ENCODE data around the gene NDFIP2. TPM values are rescaled to one million over a fixed set of nuclear protein-coding genes. Genes with fewer than 3 reads are reported as not detected.

The NDFIP2 gene
- total RNA-seq, 3 donors from 2014 or later (not counting 1 experiment from before 2014, with no cell fraction given): 2.6 to 9.6 (median 3.6) TPM

DNA sequence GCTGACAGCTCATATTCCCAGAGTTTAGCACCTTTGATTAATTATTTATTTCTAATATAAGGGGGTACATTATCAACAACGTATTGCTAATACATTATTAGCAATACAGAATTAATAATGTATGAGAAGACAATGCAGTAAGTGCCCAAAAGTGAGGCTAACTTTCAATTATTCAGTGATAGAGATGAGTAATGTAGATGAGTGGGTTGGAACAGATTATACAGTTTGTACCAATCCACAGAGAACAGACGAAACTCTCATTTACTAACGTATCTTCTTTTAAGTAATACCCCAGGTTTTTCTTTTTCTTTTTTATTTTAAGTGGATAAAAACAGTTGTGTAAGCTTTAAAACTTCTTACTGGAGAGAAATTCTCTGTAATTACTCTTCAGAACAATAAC is 38.2 kb upstream of the NDFIP2 start:
- Histone ChIP-seq H3K27me3 (ENCODE audit: control insufficient read depth, insufficient read depth, low read length) (no peaks in the 10 kb centered on the region), H3K27ac (ENCODE audit: low read length) (no peak overlapping the region), H3K4me3 (ENCODE audit: low read length) (no peak overlapping the region), H3K4me1 (ENCODE audit: control insufficient read depth, insufficient read depth, low read length) (peaks cover 8% of the 10 kb centered on the region), H3K9me3 (ENCODE audit: control insufficient read depth, insufficient read depth, low read length) (no peaks in the 10 kb centered on the region), H3K36me3 (ENCODE audit: control insufficient read depth, insufficient read depth, low read length) (no peaks in the 10 kb centered on the region)
- DNase-seq (no peak), ATAC-seq (no peak)
- TF ChIP-seq, protein P1, sequence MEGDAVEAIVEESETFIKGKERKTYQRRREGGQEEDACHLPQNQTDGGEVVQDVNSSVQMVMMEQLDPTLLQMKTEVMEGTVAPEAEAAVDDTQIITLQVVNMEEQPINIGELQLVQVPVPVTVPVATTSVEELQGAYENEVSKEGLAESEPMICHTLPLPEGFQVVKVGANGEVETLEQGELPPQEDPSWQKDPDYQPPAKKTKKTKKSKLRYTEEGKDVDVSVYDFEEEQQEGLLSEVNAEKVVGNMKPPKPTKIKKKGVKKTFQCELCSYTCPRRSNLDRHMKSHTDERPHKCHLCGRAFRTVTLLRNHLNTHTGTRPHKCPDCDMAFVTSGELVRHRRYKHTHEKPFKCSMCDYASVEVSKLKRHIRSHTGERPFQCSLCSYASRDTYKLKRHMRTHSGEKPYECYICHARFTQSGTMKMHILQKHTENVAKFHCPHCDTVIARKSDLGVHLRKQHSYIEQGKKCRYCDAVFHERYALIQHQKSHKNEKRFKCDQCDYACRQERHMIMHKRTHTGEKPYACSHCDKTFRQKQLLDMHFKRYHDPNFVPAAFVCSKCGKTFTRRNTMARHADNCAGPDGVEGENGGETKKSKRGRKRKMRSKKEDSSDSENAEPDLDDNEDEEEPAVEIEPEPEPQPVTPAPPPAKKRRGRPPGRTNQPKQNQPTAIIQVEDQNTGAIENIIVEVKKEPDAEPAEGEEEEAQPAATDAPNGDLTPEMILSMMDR (IDR thresholded peaks at IDR 0.05): no peak
- Mint-ChIP-seq H3K4me1 (peaks cover 17 to 19% of the 10 kb centered on the region in 2 donors), H3K36me3 (no peaks in the 10 kb centered on the region), H3K9me3 (no peaks in the 10 kb centered on the region), H3K27ac (no peak overlapping the region), H3K27me3 (ENCODE audit: low read depth in 2 of 2) (no peaks in the 10 kb centered on the region), H3K4me3 (no peak overlapping the region)
- no CpG with 5 or more reads among the region's 3 CpGs for WGBS (ENCODE audit: insufficient coverage)
- intact Hi-C loops (cut with micrococcal nuclease): no loop called here

DNA sequence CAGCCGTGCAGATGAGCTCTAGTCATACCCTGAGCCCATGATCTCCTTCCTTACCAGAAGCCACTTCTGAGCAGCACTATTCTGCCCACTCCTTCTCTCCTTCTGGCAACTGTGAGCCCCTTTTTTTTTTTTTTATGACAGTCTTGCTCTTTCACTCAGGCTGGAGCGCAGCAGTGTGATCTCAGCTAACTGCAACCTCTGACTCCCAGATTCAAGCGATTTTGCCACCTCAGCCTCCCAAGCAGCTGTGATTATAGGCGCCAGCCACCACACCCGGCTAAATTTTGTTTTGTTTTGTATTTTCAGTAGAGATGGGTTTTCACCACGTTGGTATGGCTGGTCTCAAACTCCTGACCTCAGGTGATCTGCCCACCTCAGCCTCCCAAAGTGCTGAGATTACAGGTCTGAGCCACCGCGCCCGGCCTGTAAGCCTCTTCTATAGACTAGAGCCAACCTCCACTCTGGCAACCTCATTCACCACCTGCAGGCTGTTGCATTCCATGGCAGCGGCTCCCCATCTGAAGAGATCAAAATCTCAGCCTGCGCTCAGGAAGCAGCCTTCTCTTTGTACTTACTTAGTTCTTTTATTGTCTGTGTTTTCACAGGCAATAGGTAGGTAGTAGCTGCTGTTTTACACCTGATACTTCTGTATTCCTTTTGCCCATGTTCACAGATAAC is 34.8 kb upstream of the NDFIP2 start:
- peak in 1 of 2 donors; percentile 40 for DNase-seq
- Mint-ChIP-seq H3K4me1 (peaks cover 34 to 44% of the 10 kb centered on the region in 2 donors), H3K9me3 (no peaks in the 10 kb centered on the region), H3K27ac (peak overlapping the region; percentile 25 to 46), H3K36me3 (no peaks in the 10 kb centered on the region), H3K27me3 (ENCODE audit: low read depth in 2 of 2) (no peaks in the 10 kb centered on the region), H3K4me3 (no peak overlapping the region)
- H3K27me3 ChIP-seq (ENCODE audit: control insufficient read depth, insufficient read depth, low read length): no peaks in the 10 kb centered on the region
- no peaks in the 10 kb centered on the region for H3K9me3 ChIP-seq (ENCODE audit: control insufficient read depth, insufficient read depth, low read length)
- H3K27ac ChIP-seq (ENCODE audit: low read length): no peak overlapping the region
- H3K36me3 ChIP-seq (ENCODE audit: control insufficient read depth, insufficient read depth, low read length): no peaks in the 10 kb centered on the region
- no peak overlapping the region for H3K4me3 ChIP-seq (ENCODE audit: low read length)
- intact Hi-C loops (cut with micrococcal nuclease): no loop called here
- TF ChIP-seq, protein P1 (IDR thresholded peaks at IDR 0.05): no peak
- H3K4me1 ChIP-seq (ENCODE audit: control insufficient read depth, insufficient read depth, low read length): peaks cover 17% of the 10 kb centered on the region
- peak; percentile 51 to 57 (median 52) for ATAC-seq
- WGBS (ENCODE audit: insufficient coverage): 77% methylated on average over 10 of the region's 11 CpGs

DNA sequence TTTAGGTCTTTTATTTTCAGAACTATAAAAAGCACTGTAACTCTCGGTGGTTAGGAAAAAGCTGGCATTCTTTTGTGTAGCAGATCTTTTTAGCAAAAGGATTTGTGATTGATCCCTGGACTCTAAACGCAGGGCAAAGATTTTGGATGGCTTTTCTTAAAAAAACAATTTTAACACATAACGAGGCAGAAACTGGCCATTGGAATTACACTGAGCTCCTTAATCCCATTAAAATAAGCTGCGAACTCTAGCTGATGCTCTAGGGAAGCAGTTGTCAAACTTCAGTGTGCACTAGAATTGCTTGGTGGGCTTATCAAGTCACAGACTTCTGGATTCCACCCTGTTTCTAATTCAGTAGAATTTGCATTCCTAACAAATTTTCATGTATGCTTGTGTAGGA is 33.8 kb upstream of the NDFIP2 start:
- Mint-ChIP-seq H3K27ac (peak overlapping the region in 1 of 2 donors; percentile 39), H3K27me3 (ENCODE audit: low read depth in 2 of 2) (no peaks in the 10 kb centered on the region), H3K9me3 (no peaks in the 10 kb centered on the region), H3K4me3 (no peak overlapping the region), H3K4me1 (peaks cover 44 to 55% of the 10 kb centered on the region in 2 donors), H3K36me3 (no peaks in the 10 kb centered on the region)
- intact Hi-C loops (cut with micrococcal nuclease): no loop called here
- H3K4me1 ChIP-seq (ENCODE audit: control insufficient read depth, insufficient read depth, low read length): peaks cover 23% of the 10 kb centered on the region
- no peak for DNase-seq
- H3K9me3 ChIP-seq (ENCODE audit: control insufficient read depth, insufficient read depth, low read length): no peaks in the 10 kb centered on the region
- ATAC-seq: no peak
- H3K4me3 ChIP-seq (ENCODE audit: low read length): no peak overlapping the region
- TF ChIP-seq, protein P1 (IDR thresholded peaks at IDR 0.05): no peak
- no peaks in the 10 kb centered on the region for H3K36me3 ChIP-seq (ENCODE audit: control insufficient read depth, insufficient read depth, low read length)
- 99% methylated on average over 4 of the region's 4 CpGs for WGBS (ENCODE audit: insufficient coverage)
- no peak overlapping the region for H3K27ac ChIP-seq (ENCODE audit: low read length)
- H3K27me3 ChIP-seq (ENCODE audit: control insufficient read depth, insufficient read depth, low read length): no peaks in the 10 kb centered on the region

DNA sequence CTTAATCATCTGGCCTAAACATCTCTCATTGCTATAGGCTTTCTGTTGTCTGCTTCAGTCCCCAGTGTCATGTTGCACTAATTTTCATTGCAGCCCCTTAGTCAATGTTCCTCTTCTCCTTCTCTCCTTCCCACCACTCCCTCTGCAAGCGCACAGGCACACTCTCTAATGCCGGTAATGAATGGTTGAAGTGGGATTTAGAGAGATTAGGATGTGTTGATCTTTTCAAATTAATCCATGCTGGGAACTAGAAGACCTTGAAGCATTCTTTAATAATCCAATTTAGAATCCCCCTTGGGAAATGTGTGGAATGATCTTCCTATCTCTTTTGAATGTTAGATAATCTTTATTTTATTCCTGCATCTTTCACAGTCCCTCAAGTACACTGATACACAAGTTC is 33.2 kb upstream of the NDFIP2 start:
- H3K4me1 ChIP-seq (ENCODE audit: control insufficient read depth, insufficient read depth, low read length): peaks cover 23% of the 10 kb centered on the region
- H3K27me3 Mint-ChIP-seq (ENCODE audit: low read depth in 2 of 2): no peaks in the 10 kb centered on the region
- ATAC-seq (no peak), DNase-seq (no peak)
- H3K27me3 ChIP-seq (ENCODE audit: control insufficient read depth, insufficient read depth, low read length): no peaks in the 10 kb centered on the region
- no peaks in the 10 kb centered on the region for H3K36me3 Mint-ChIP-seq
- H3K4me3 ChIP-seq (ENCODE audit: low read length): no peak overlapping the region
- H3K4me3 Mint-ChIP-seq: no peak overlapping the region
- no CpG with 5 or more reads among the region's 2 CpGs for WGBS (ENCODE audit: insufficient coverage)
- H3K27ac ChIP-seq (ENCODE audit: low read length): no peak overlapping the region
- intact Hi-C loops (cut with micrococcal nuclease): no loop called here
- no peaks in the 10 kb centered on the region for H3K36me3 ChIP-seq (ENCODE audit: control insufficient read depth, insufficient read depth, low read length)
- peaks cover 50 to 61% of the 10 kb centered on the region in 2 donors for H3K4me1 Mint-ChIP-seq
- TF ChIP-seq, protein P1 (IDR thresholded peaks at IDR 0.05): no peak
- no peaks in the 10 kb centered on the region for H3K9me3 Mint-ChIP-seq
- peak overlapping the region in 1 of 2 donors; percentile 39 for H3K27ac Mint-ChIP-seq
- H3K9me3 ChIP-seq (ENCODE audit: control insufficient read depth, insufficient read depth, low read length): no peaks in the 10 kb centered on the region
